Peyer's patch (tissue), 4 donors: Measurements from ENCODE around the gene MGMT.

ENCODE experiments used
- CTCF ChIP-seq, 6 experiments: fragments of 450-650 bp in 4 of 6; fragments of 200-600 bp in 2 of 6; sonication (generic) in 1 of 6; IDR thresholded peaks; one replicate each; pipeline ENCODE4 v1.5.1; 2017 to 2019; ENCODE audit warnings: antibody characterized with exemption in 6 of 6, mild to moderate bottlenecking in 3 of 6, moderate library complexity in 1 of 6
- POLR2A ChIP-seq, 2 donors: fragments of 450-650 bp; IDR thresholded peaks; one replicate each; pipeline ENCODE4 v1.5.1; 2017; ENCODE audit warnings: antibody characterized with exemption in 2 of 2, mild to moderate bottlenecking in 2 of 2, moderate library complexity in 2 of 2

- TF ChIP-seq CTCF (IDR thresholded peaks at IDR 0.05) = no peak
- TF ChIP-seq POLR2A (IDR thresholded peaks at IDR 0.05) = no peak
These were observed 89.3 kb downstream of the MGMT start for GRCh38 chr10:129556316-129556715.
